Peyer's patch (tissue), 4 donors: Measurements from ENCODE around the gene MBD4.

Experiments
- POLR2A ChIP-seq, 2 donors: fragments of 450-650 bp; IDR thresholded peaks; one replicate each; pipeline ENCODE4 v1.5.1; 2017; ENCODE audit warnings: antibody characterized with exemption in 2 of 2, mild to moderate bottlenecking in 2 of 2, moderate library complexity in 2 of 2
- TF ChIP-seq, protein P1 (sequence below), 6 experiments: fragments of 450-650 bp in 4 of 6; fragments of 200-600 bp in 2 of 6; sonication (generic) in 1 of 6; IDR thresholded peaks; one replicate each; pipeline ENCODE4 v1.5.1; 2017 to 2019; ENCODE audit warnings: antibody characterized with exemption in 6 of 6, mild to moderate bottlenecking in 3 of 6, moderate library complexity in 1 of 6

DNA sequence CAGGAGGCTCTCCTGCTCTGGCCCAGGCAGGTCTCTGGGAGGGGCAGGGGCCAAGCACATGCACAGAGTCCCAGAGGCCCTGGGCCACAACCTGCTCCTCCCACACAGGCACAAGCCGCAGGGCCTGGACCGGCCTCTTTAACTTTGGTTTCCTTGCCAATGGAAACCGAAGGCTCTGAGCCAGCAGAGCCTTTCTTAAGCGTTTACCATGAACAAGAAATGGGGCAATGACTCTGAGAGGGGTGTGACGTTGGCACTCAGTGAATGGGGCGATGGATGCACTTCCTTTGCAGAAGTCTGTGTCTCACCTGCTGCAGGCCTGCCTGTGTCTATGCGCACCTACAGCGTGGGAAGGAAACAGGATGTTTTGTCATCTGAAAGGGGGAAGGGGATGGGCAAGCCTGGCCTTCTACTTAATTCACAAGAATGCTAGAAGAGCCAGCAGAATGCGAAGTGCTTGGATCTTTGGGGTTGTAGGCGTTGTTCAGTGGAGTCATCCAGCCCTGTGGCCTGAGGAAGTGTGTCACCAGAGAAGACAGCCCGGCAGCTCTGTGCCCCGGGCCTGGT lies 42.1 kb upstream of the MBD4 start:
- TF ChIP-seq, protein P1, sequence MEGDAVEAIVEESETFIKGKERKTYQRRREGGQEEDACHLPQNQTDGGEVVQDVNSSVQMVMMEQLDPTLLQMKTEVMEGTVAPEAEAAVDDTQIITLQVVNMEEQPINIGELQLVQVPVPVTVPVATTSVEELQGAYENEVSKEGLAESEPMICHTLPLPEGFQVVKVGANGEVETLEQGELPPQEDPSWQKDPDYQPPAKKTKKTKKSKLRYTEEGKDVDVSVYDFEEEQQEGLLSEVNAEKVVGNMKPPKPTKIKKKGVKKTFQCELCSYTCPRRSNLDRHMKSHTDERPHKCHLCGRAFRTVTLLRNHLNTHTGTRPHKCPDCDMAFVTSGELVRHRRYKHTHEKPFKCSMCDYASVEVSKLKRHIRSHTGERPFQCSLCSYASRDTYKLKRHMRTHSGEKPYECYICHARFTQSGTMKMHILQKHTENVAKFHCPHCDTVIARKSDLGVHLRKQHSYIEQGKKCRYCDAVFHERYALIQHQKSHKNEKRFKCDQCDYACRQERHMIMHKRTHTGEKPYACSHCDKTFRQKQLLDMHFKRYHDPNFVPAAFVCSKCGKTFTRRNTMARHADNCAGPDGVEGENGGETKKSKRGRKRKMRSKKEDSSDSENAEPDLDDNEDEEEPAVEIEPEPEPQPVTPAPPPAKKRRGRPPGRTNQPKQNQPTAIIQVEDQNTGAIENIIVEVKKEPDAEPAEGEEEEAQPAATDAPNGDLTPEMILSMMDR (IDR thresholded peaks at IDR 0.05): no peak
- TF ChIP-seq POLR2A (IDR thresholded peaks at IDR 0.05): no peak
